GM12878 (cell line): ENCODE data around the gene GPI. TPM values are rescaled to one million over a fixed set of nuclear protein-coding genes. Genes with fewer than 3 reads are reported as not detected.
"Not testable (repeated sequence)": the region's sequence is repeated elsewhere in the genome, so short reads cannot be mapped to it uniquely, and the experiment has no call there.

Experiments used
- ATAC-seq: fragments of 200-7000 bp; cut with Tn5 transposase; 3 replicates; pipeline ENCODE4 v1.9.1; 2020; ENCODE audit warnings: mild to moderate bottlenecking, moderate library complexity
- BruUV-seq: library from RNA; stranded (reverse); fragments of 400-500 nt; replicated peaks from 2 replicates; lab custom pipeline; 2021; lab: Mats Ljungman, UMichigan
- CTCF ChIA-PET: fragments of 300-600 bp; sonication (Branson Sonifier 250); formaldehyde crosslinking; extraction: SDS; loops from one replicate; lab custom pipeline; 2021; ENCODE audit warnings: inconsistent platforms; lab: Yijun Ruan, JAX
- POLR2A ChIA-PET: fragments of 350-600 bp; formaldehyde crosslinking; extraction: SDS; loops from one replicate; lab custom pipeline; 2021; ENCODE audit warnings: inconsistent platforms; lab: Charles Lee
- RAD21 ChIA-PET: fragments of 300-600 bp; sonication (Branson Sonifier 250); formaldehyde crosslinking; loops from one replicate; lab custom pipeline; 2023; ENCODE audit warnings: antibody characterized with exemption; ENCODE audit not compliant: unreplicated experiment; lab: Charles Lee
- SMC1A ChIA-PET: fragments of 300-600 bp; sonication (Branson Sonifier 250); formaldehyde crosslinking; loops from one replicate; lab custom pipeline; 2023; ENCODE audit not compliant: unreplicated experiment, uncharacterized antibody; lab: Charles Lee
- DNase-seq: peaks from one replicate; pipeline ENCODE4 v3.0.0-alpha.2; 2011; ENCODE audit warnings: low read depth, low spot score
- FAIRE-seq: peaks from 3 replicates; lab custom pipeline; 2011; peaks lifted over from hg19 to GRCh38; lab: Jason Lieb, UNC
- H2AFZ ChIP-seq: 2 replicates; pipeline ENCODE4 v1.6.0; 2011; ENCODE audit warnings: low read depth, low read length, control low read depth; ENCODE audit not compliant: control insufficient read depth
- H3K27ac ChIP-seq: 2 replicates; pipeline ENCODE4 v1.5.1; 2011; ENCODE audit warnings: control low read depth; ENCODE audit not compliant: control insufficient read depth, insufficient read depth
- H3K27me3 ChIP-seq, 2 experiments: replicated peaks in 1 of 2; 2 replicates each; pipeline versions ENCODE4 v1.6.0 to v1.6.1; 2011; ENCODE audit warnings: low read length in 1 of 2; ENCODE audit not compliant: control insufficient read depth in 2 of 2, insufficient read depth in 2 of 2
- H3K36me3 ChIP-seq, 2 experiments: 2 replicates each; pipeline ENCODE4 v1.5.1; 2011; ENCODE audit warnings: low read length in 1 of 2; ENCODE audit not compliant: control insufficient read depth in 2 of 2, insufficient read depth in 2 of 2
- H3K4me1 ChIP-seq: 2 replicates; pipeline ENCODE4 v1.6.1; 2011; ENCODE audit warnings: mild to moderate bottlenecking, low read length, moderate library complexity, mixed read lengths; ENCODE audit not compliant: control insufficient read depth, insufficient read depth
- H3K4me2 ChIP-seq: 2 replicates; pipeline ENCODE4 v1.6.0; 2011; ENCODE audit warnings: control low read depth; ENCODE audit not compliant: control insufficient read depth, insufficient read depth
- H3K4me3 ChIP-seq: fragments of 200-600 bp; sonication (generic); 2 replicates; pipeline ENCODE4 v1.5.1; 2016
- H3K79me2 ChIP-seq: 2 replicates; pipeline ENCODE4 v1.6.0; 2011; ENCODE audit warnings: low read length; ENCODE audit not compliant: control insufficient read depth, insufficient read depth
- H3K9ac ChIP-seq: 2 replicates; pipeline ENCODE4 v1.8.0; 2011; ENCODE audit warnings: low read length, control low read depth, mixed read lengths; ENCODE audit not compliant: control insufficient read depth, insufficient read depth
- H3K9me3 ChIP-seq: replicated peaks from 3 replicates; pipeline ENCODE4 v1.5.1; 2011; ENCODE audit warnings: mild to moderate bottlenecking, low read length; ENCODE audit not compliant: control insufficient read depth, insufficient read depth
- H4K20me1 ChIP-seq: 2 replicates; pipeline ENCODE4 v1.6.0; 2011; ENCODE audit not compliant: control insufficient read depth, insufficient read depth
- WGBS: methylation state at CpG from one replicate; pipeline ENCODE4 v1.1.6; 2016; ENCODE audit warnings: low lambda C conversion rate; ENCODE audit not compliant: insufficient replicate concordance, insufficient coverage; ENCODE audit errors: missing lambda C conversion rate; 5-methylcytosine and 5-hydroxymethylcytosine counted together
- in situ Hi-C: fragments of 300-500 bp; cut with MboI; formaldehyde crosslinking; loops from 9 replicates; pipeline ENCODE4 v1.14.3; 2018; ENCODE audit warnings: mixed read lengths
- intact Hi-C: fragments of 100-400 bp; cut with micrococcal nuclease; formaldehyde crosslinking; loops from one replicate; pipeline ENCODE4 v1.14.2; 2022; ENCODE audit not compliant: unreplicated experiment
- polyA plus RNA-seq, 11 experiments: library from polyadenylated mRNA; depleted of rRNA in 4 of 11; unstranded in 6 of 11; stranded (reverse) in 5 of 11; fragments of >200 nt; fragmentation: Nextera tagmentation in 4 of 11; fragmentation: Illumina TruSeq in 1 of 11; extraction: Ambion mirVana in 4 of 11; extraction: Trizol in 1 of 11; gene quantifications; 1 replicate in 1 of 11; 2 replicates in 10 of 11; pipeline versions ENCODE4 v1.2.1 to v1.2.3, GENCODE V29; 2011 to 2016; ENCODE audit warnings: inconsistent platforms in 2 of 11, missing spikeins in 2 of 11, low read depth in 1 of 11
- total RNA-seq, 4 experiments: library from RNA; depleted of rRNA in 3 of 4; stranded (reverse); fragments of >200 nt in 3 of 4; fragmentation: Illumina TruSeq in 1 of 4; extraction: Trizol in 1 of 4; gene quantifications; 2 replicates each; pipeline versions ENCODE4 v1.2.1 to v1.2.3, GENCODE V29; 2013 to 2021

Gene GPI
- total and polyA plus RNA-seq, 10 of the 15 experiments (the other 5 are each of a cell fraction or from before 2014, with no cell fraction given), result 124 to 400 (median 190) TPM

DNA sequence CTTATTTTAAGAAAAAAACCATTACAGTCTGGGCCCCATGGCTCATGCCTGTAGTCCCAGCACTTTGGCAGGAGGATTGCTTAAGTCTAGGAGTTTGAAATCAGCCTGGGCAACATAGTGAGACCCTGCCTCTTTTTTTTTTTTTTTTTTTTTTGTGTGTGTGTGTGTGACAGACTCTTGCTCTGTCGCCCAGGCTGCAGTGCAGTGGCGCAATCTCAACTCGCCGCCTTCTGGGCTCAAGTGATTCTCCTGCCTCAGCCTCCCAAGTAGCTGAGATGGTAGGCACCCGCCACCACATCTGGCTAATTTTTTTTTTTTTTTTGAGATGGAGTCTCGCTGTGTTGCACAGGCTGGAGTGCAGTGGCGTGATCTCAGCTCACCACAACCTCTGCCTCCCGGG is 34.4 kb upstream of the GPI start:
- WGBS, result 97% methylated on average over 8 of the region's 8 CpGs
- H3K4me2 ChIP-seq, CTCF ChIA-PET, H3K79me2 ChIP-seq, H3K27me3 ChIP-seq, intact Hi-C loops, BruUV-seq, SMC1A ChIA-PET, DNase-seq, FAIRE-seq, H3K9me3 ChIP-seq, POLR2A ChIA-PET, ATAC-seq, H3K9ac ChIP-seq, H3K4me3 ChIP-seq, RAD21 ChIA-PET, H3K4me1 ChIP-seq, H3K27ac ChIP-seq, in situ Hi-C loops, H4K20me1 ChIP-seq, H2AFZ ChIP-seq: not testable (repeated sequence)
- peaks cover 3 to 16% of the 10 kb centered on the region in 2 experiments for H3K36me3 ChIP-seq

- in situ Hi-C loops, ATAC-seq, H4K20me1 ChIP-seq, RAD21 ChIA-PET, SMC1A ChIA-PET, H3K4me1 ChIP-seq, H3K9ac ChIP-seq, FAIRE-seq, H3K4me3 ChIP-seq, H3K27ac ChIP-seq, H3K4me2 ChIP-seq, H3K9me3 ChIP-seq, BruUV-seq, DNase-seq, intact Hi-C loops, H3K79me2 ChIP-seq, H2AFZ ChIP-seq, H3K27me3 ChIP-seq: not testable (repeated sequence)
- peaks cover 3 to 16% of the 10 kb centered on the region in 2 experiments for H3K36me3 ChIP-seq
- ChIA-PET CTCF (interaction anchor here (1.4 to 1.9 kb wide), 3 partner anchors 15 to 99 kb away, joined by 3 to 8 read pairs (median 5); no protein-coding TSS in a partner anchor), POLR2A (interaction anchor here (0.6 to 0.7 kb wide), 3 partner anchors 45 to 197 kb away, joined by 3 to 4 read pairs (median 4); no protein-coding TSS in a partner anchor)
- WGBS, result 93% methylated on average over 10 of the region's 10 CpGs
These were observed 33.4 kb upstream of the GPI start for GRCh38 chr19:34331596-34331995.
